Adrenal gland (tissue), 5 donors: Measurements from ENCODE around the gene DEGS2.

Source experiments
- POLR2A ChIP-seq, 2 donors: fragments of 450-650 bp; IDR thresholded peaks; one replicate each; pipeline ENCODE4 v1.6.1; 2017; ENCODE audit warnings: antibody characterized with exemption in 2 of 2, mild to moderate bottlenecking in 2 of 2, moderate library complexity in 1 of 2
- TF ChIP-seq, protein P1 (sequence below), 6 experiments: fragments of 450-650 bp in 4 of 6; fragments of 200-600 bp in 2 of 6; sonication (generic) in 1 of 6; IDR thresholded peaks; 1 replicate in 5 of 6; 2 replicates in 1 of 6; pipeline versions ENCODE4 v1.5.1 to v1.8.0; 2016 to 2021; ENCODE audit warnings: antibody characterized with exemption in 6 of 6, mild to moderate bottlenecking in 2 of 6, moderate library complexity in 1 of 6
- donor health status: DM: no; HTN: no; CAD: no.

GRCh38 chr14:100142073-100143040, 17.1 kb downstream of the DEGS2 start:
- TF ChIP-seq, protein P1, sequence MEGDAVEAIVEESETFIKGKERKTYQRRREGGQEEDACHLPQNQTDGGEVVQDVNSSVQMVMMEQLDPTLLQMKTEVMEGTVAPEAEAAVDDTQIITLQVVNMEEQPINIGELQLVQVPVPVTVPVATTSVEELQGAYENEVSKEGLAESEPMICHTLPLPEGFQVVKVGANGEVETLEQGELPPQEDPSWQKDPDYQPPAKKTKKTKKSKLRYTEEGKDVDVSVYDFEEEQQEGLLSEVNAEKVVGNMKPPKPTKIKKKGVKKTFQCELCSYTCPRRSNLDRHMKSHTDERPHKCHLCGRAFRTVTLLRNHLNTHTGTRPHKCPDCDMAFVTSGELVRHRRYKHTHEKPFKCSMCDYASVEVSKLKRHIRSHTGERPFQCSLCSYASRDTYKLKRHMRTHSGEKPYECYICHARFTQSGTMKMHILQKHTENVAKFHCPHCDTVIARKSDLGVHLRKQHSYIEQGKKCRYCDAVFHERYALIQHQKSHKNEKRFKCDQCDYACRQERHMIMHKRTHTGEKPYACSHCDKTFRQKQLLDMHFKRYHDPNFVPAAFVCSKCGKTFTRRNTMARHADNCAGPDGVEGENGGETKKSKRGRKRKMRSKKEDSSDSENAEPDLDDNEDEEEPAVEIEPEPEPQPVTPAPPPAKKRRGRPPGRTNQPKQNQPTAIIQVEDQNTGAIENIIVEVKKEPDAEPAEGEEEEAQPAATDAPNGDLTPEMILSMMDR (IDR thresholded peaks at IDR 0.05): no peak
- TF ChIP-seq POLR2A (IDR thresholded peaks at IDR 0.05): no peak
